Islet precursor cell (in vitro differentiated cells): ENCODE results near the gene XRCC4.

ENCODE experiments used
- DNase-seq: peaks from one replicate; pipeline ENCODE4 v3.0.0-alpha.2; 2018

XRCC4 gene

DNA sequence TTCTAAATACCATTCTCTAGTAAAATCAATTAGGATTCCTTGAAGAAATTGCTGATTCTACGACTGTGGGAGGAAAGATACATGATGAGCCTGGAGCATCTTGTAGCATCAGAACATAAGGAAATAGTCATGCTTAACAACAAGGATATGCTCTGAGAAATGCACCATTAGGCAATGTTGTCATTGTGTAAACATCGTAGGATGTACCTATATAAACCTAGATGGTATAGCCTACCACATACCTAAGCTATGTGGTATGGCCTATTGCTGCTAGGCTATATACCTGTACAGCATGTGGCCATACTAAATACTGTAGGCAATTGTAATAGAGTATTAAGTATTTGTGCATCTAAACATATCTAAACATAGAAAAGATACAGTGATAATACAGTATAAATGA, 316.8 kb downstream of the XRCC4 start:
- no peak for DNase-seq

DNA sequence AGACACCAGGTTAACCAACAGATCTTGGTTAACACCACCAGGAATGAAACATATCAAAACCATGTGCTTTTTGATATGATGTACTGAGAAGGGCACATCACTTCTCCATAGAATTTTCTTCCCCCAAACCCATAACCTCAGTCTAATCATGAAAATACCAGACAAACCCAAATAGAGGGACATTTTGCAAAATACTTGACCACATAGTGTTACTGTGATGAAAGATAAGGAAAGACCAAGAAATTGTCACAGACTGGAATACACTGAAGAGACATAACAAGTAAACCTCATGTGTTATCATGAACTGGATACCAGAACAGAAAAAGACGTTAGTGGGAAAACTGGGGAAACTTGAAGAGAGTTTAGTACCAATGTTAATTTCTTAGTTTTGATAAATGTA, 319.3 kb downstream of the XRCC4 start:
- DNase-seq = no peak

DNA sequence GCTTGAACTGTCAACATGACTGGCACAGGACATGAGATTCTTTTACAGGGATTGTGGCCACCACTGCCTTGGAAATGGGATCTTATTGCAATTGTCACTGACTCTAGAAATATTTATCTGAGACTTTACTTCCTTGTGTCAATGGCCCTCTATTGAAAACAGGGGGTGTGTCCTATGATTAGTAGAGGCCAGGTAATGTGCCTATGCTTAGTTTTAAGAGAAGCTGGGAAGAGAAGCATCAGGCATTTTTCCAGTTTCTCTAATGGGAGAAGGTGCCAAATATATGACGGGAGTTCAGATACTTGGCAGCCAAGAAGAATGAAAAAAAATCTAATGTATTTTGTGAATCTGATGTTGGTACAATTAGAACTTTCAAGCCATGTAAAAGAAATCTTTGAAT, 320.3 kb downstream of the XRCC4 start:
- DNase-seq = no peak

DNA sequence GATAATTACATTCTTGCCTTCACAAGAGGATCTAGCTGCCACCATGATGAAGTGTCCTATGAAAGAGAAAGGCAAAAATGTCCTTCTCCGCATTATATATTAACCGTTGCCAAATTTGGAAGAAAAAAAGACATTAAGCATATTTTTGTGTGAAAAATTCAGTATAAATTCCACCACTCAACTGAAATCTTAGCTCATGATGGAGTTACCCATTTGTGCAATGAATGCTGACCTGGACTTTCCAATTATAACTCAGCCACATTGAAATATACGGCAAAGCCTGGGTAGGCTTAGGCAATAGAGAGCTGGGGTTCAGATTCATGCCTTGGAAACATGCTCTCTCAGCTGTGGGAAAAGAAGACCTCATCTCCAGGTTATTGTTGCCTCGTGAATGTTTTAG, 322.9 kb downstream of the XRCC4 start:
- no peak for DNase-seq

DNA sequence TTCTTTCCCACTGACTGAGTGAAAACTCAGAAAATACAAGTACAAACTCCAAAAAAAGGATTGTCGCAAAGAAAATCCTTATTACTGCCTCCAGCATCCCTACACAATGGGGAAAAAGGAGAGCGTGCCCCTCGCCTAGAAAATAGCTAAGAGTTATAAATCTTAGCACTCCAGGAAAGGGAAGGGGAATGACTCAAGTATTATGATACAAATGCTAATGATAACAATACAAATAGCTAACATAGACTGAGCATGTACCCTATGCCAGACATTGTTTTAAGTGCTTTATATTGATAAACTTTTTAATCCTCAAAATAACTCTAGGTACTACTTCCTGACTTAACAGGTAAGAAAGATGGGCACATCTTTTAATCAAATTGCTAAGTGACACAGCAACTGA, 323.4 kb downstream of the XRCC4 start:
- no peak for DNase-seq

DNA sequence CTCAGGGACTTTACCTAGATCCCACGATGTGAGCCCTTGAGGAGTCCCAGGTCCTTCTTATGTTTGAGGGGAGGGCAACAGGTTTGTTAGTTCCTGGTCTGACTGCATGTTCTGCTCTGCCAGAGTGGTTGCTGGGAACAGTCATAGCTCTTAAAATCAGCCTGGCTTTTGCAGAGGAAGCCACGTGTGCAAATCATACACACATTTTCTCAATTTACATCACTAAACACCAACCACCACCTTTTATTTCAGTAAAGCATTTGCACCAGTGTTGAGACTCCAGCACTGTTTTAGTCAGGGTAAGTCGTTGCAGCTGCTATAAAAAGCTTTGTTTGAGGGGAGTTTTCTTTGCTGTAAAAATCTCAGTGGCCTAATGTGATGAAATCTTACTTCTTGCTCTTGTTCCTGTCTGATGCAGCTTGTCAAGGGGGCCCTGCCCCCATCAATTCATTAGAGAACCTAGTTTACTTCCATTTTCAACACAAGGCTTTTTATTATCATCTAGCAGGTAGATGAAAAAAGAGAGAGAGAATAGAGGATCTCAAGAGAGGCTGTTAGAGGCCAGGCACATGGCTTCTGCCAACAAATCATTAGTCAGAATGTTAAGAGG, 323.9 kb downstream of the XRCC4 start:
- no peak for DNase-seq

DNA sequence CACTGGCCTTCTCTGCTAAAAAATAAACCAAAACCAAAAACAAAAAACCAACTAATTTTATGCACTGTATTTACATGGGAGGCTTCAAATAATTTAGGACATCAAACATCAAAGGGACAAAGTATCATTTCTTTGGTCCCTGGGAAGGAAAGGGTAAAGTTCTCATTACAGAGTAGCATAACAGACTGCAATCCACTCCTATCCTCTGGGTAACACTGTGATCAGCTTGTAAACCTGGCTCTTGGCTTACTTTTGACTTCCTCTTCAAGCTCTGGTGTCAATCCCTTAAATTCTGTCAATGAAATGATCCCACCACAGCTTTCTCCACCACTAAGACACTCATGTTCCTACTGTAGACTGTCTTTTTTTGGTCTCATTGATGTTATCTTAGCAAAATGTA, 324.4 kb downstream of the XRCC4 start:
- no peak for DNase-seq
